Sigmoid colon (tissue), 3 donors: ENCODE data around the gene GRM3.

Source experiments
- POLR2A ChIP-seq, 2 donors: fragments of 450-650 bp; IDR thresholded peaks; one replicate each; pipeline ENCODE4 v1.6.1; 2016; ENCODE audit warnings: antibody characterized with exemption in 2 of 2, mild to moderate bottlenecking in 2 of 2, moderate library complexity in 2 of 2
- TF ChIP-seq, protein P1 (sequence below), 4 experiments: fragments of 450-650 bp in 3 of 4; fragments of 200-600 bp in 1 of 4; IDR thresholded peaks; one replicate each; pipeline ENCODE4 v1.5.1; 2016 to 2019; ENCODE audit warnings: antibody characterized with exemption in 4 of 4, mild to moderate bottlenecking in 3 of 4, moderate library complexity in 2 of 4

GRCh38 chr7:86900886-86901285, 257.2 kb downstream of the GRM3 start:
- TF ChIP-seq, protein P1, sequence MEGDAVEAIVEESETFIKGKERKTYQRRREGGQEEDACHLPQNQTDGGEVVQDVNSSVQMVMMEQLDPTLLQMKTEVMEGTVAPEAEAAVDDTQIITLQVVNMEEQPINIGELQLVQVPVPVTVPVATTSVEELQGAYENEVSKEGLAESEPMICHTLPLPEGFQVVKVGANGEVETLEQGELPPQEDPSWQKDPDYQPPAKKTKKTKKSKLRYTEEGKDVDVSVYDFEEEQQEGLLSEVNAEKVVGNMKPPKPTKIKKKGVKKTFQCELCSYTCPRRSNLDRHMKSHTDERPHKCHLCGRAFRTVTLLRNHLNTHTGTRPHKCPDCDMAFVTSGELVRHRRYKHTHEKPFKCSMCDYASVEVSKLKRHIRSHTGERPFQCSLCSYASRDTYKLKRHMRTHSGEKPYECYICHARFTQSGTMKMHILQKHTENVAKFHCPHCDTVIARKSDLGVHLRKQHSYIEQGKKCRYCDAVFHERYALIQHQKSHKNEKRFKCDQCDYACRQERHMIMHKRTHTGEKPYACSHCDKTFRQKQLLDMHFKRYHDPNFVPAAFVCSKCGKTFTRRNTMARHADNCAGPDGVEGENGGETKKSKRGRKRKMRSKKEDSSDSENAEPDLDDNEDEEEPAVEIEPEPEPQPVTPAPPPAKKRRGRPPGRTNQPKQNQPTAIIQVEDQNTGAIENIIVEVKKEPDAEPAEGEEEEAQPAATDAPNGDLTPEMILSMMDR (IDR thresholded peaks at IDR 0.05), result no peak
- TF ChIP-seq POLR2A (IDR thresholded peaks at IDR 0.05), result no peak
